Stimulated activated CD4-positive, alpha-beta T cell treated with anti-CD3 and anti-CD28 coated beads, Interleukin-4, amount 100 ng/mL, for 24 hours (primary cell): Measurements from ENCODE around the gene BPGM.
"Not testable (repeated sequence)": the region's sequence is repeated elsewhere in the genome, so short reads cannot be mapped to it uniquely, and the experiment has no call there.

Source experiments
- DNase-seq: peaks from one replicate; pipeline ENCODE4 v3.0.0-alpha.2; 2020

Gene BPGM

GRCh38 chr7:134632937-134633540 lies 13.6 kb upstream of the BPGM start:
- DNase-seq, result peak; percentile 44

DNA sequence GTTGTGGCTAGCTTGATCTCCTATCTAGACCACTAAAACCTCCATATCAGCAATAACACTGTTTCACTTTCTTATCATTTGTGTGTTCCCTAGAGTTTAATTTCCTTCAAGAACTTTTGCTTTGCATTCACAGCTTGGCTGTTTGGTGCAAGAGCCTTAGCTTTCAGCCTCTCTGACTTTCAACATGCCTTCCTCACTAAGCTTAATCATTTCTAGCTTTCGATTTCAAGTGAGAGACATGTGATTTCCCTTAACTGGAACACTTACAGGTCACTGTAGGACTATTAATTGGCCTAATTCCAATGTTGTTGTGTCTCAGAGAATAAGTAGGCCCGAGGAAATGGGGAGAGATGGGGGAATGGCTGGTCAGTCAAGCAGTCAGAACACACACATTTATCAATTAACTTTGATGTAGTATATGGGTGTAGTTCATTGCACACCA lies 10.6 kb upstream of the BPGM start:
- DNase-seq, result no peak

GRCh38 chr7:134637441-134637840 lies 9.2 kb upstream of the BPGM start:
- DNase-seq, result no peak

GRCh38 chr7:134637934-134638719 lies 8.5 kb upstream of the BPGM start:
- no peak for DNase-seq

DNA sequence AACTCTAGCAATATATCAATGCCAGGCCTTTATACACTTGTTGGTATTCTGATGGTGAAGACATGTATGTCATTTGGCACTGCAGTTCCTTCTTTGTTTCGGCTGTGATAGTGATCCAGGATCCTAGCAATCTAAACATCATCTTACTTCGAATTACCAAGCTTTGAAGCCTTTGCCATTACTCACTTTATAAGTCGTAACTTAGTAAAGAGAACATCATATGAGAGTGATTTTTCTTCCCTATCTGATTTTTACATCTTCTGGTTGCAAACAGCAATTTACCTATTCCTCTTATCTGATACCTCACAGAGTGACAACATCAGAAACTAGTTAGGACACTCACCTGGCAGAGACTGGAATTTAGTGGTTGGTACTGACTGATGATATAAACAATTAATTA lies 7.6 kb upstream of the BPGM start:
- DNase-seq, result no peak

- DNase-seq, result no peak
These were observed 6.9 kb upstream of the BPGM start for GRCh38 chr7:134639683-134640279.

DNA sequence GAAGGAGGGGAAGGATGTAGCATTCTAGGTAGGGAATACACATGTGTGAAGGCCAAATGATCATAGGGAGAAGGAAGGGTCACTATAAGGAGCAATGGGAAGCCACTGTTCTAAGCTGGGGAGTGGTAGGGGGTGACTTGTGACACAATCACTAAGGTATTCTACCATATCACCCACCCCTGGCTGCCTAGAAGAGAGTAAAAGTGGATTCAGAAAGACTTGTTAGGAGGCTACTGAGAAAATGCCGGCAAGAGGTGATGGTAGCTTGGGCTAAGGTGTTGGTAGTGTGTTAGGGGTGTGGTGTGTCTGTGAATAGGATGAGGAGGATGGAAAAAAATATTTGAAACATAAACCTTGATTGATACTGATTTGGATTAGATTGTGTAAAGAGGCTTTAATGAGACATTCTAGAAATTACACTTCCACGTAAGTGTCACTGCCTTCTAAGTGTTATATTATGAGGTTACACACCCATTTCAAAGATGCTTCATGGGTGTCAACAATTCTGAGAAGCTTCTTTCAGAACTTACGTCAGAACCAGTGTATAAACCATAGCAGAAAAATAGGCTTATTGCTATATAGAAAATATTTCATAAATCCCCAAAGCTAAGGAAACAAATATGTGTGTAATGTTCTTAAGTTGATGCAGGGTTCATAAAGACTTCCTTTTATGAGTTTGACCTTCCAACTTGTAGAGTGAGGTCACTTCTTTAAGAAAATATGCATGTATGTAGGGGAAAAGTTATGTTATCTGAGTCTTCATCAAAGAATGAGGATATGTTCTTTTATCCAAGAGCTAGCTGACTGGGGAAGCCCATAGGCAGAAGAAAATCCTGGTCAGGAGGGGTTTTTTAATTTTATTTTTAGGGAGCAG lies 5.6 kb upstream of the BPGM start:
- no peak for DNase-seq

GRCh38 chr7:134641981-134642380 lies 4.7 kb upstream of the BPGM start:
- DNase-seq, result not testable (repeated sequence)

DNA sequence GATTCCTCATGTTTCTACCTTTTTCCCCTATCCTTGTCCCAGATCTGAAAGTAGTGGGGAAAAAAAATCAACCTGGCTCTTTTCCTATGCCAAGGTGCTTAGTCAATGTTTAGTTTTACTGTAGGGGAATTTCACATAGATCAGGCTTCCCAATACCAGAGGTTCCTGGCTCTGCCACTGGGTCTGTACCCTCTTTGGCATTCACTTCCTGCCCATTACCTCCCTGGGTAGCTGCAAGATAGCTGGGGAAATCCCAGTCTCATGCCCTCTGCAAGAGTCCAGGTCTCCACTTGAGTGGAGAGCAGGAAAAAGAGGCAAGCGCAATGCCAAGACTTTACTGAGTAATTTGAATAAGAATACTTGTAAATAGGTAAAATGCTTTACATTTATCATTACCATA lies 3.5 kb upstream of the BPGM start:
- DNase-seq, result no peak

GRCh38 chr7:134645478-134645877 lies 1.2 kb upstream of the BPGM start:
- DNase-seq, result no peak

- DNase-seq, result no peak
These were observed 718 bp upstream of the BPGM start for GRCh38 chr7:134645935-134646334.

DNA sequence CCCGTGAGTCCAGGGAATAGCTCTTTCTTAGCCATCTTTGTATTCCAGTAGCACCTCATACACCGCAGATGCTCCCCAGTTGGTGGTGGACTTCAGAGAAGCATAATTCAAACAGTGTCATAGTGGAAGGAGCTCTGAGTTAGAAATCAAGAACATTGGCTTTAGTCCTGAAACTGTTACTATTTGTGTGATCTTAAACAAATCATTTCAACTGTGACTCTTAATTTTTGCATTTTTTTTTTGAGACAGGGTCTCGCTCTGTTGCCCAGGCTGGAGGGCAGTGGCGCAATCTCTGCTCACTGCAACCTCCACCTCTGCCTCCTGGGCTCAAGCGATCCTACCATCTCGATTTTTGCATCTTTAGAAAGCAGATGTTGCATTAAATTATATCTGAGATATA lies 1.8 kb downstream of the BPGM start:
- DNase-seq, result no peak

DNA sequence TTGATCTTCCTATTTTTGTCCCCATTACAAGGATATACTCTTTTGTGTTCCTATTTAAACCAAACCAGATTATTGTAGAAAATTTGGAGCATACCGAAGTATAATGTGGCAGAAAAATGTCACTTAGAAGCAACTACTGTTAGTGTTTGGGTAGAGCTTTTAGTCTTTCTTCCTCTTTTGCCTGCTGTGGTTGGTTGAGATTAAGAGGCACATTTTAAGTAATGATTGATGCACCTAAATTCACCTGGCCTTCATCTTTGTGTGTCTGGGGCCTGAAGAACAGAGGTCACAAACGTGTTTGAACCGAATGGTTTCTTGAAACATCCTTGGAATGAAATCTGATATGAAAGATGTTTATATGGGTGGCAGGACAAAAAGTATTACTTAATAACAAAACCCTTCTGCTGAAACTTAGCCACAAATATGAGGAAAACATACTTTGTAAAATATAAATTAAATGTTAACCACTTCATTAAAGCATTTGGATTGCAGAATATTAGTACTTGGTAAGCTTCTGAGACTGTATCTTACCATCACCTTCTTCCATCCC lies 2.6 kb downstream of the BPGM start:
- no peak for DNase-seq

DNA sequence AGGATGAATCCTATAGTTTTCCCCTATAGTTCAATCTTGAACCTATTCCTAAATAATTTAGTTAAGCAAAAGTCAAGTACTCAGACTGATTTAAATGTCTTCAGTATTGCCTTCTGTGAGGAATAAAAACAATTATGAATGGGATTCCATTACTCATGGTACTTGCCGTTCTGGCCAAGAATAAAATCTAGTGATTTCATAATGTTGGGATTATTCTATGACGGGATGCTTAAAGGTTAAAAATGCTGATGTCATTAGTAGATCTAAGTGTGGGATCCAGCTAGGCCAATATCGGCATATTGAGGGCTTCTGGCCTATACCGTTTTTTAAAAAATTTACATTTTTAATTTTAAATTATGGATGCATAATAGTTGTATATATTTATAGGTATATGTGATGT lies 5.3 kb downstream of the BPGM start:
- DNase-seq, result no peak

GRCh38 chr7:134654104-134654775 lies 7.6 kb downstream of the BPGM start:
- DNase-seq, result no peak

- no peak for DNase-seq
These were observed 10.9 kb downstream of the BPGM start for GRCh38 chr7:134657526-134657925.

DNA sequence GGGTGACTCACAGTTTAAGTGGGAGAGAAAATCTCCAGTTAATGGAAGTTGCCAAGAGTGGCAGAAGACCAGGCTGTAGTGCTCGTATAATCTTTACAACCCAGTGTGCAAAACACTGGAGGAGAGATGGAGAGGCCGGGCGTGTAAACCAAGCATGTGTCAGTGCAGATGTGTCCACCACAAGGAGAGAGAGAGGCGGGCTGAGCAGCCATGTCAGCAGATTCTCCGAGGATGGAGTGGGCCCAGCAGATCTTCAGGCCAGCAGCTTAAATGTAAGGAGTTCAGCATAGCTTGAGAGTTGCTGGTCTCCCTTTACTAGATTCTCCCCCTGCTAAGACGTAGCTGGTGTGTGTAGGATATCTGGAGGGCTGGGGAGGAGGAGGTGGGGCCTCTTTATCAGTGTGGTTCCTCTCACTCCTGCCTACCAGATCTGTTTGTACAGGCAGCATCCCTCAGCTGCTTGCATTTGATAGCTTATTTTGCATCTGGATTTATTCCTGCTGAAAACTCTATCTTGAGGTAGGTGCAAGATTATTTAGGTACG lies 13.7 kb downstream of the BPGM start:
- DNase-seq, result no peak

- no peak for DNase-seq
These were observed 14.3 kb downstream of the BPGM start for GRCh38 chr7:134660961-134661376.

DNA sequence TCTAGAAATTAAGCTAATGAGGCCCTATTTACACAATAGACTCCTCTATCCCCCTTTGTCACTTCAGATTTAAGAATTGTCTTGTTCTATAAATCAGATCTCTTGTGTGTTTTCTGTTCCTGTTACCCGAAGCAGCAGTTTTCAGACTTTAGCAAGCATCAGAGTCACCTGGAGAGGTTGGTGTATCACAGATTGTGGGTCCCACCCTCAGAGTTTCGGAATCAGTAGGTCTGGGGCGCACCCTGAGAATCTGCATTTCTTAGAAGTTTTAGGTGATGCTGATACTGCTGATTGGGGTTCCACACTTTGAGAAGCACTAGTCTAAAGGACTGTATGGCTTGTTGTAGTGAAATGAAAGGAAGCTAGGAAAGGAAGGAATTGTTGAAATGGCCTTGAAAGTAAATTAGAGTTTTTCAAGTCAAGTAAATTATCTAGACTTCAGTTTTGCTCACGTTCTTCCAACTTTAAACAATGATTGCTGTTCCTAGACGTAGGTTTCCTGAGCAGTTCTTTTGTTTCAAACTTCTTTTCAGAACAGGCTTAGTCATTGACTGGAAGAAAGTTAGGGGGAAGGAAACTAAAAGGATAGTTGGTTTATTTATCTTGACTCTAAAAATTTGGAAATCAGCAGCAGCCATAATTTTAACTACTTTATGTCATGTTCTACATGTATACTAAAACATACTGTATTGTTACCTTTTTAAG lies 15.7 kb downstream of the BPGM start:
- no peak for DNase-seq

DNA sequence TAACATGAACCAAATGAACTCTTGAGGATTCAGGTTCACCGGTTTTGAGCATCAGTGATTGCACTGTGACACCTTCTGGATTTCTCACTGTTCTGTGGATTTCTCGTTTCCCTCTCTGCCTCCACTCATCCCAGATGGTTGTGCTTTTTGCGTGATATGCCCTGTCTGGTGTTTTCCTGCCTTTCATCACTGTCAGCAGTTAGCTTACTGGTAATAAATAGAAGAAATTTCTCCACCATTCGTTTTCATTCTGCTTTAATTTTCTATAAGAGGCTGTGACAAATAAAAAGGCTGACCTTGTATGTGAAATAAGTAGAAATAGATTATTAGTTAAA lies 16.2 kb downstream of the BPGM start:
- DNase-seq, result no peak

- not testable (repeated sequence) for DNase-seq
These were observed 18.4 kb downstream of the BPGM start for GRCh38 chr7:134665045-134665444.

- no peak for DNase-seq
These were observed 21.2 kb downstream of the BPGM start for GRCh38 chr7:134667899-134668298.
